Lung (tissue), 12 donors: ENCODE results near the gene DNAJC5G. TPM values are rescaled to one million over a fixed set of nuclear protein-coding genes. Genes with fewer than 3 reads are reported as not detected.

Source experiments
- ATAC-seq: fragments of 200-7000 bp; cut with Tn5 transposase; one replicate; pipeline ENCODE4 v1.9.1; 2020; ENCODE audit warnings: moderate number of reproducible peaks; ENCODE audit not compliant: insufficient read depth, low FRiP score
- DNase-seq, 3 donors: peaks; one replicate each; pipeline ENCODE4 v3.0.0-alpha.2; 2013 to 2017
- H3K27ac ChIP-seq, 2 donors: one replicate each; pipeline ENCODE4 v1.5.1; 2013; ENCODE audit warnings: mild to moderate bottlenecking in 2 of 2, moderate library complexity in 2 of 2, control low read depth in 1 of 2, inconsistent platforms in 1 of 2, low read depth in 1 of 2, low read length in 1 of 2
- H3K27me3 ChIP-seq, 3 donors: one replicate each; pipeline ENCODE4 v1.5.1; 2013; ENCODE audit warnings: low read length in 2 of 3; ENCODE audit not compliant: control insufficient read depth in 3 of 3, insufficient read depth in 3 of 3
- H3K36me3 ChIP-seq, 4 donors: one replicate each; pipeline ENCODE4 v1.5.1; 2013; ENCODE audit warnings: low read length in 4 of 4, mild to moderate bottlenecking in 1 of 4, moderate library complexity in 1 of 4; ENCODE audit not compliant: control insufficient read depth in 4 of 4, insufficient read depth in 4 of 4
- H3K4me1 ChIP-seq, 5 donors: one replicate each; pipeline ENCODE4 v1.5.1; 2013; ENCODE audit warnings: low read length in 5 of 5, mild to moderate bottlenecking in 2 of 5, moderate library complexity in 1 of 5; ENCODE audit not compliant: control insufficient read depth in 5 of 5, insufficient read depth in 5 of 5
- H3K4me3 ChIP-seq: one replicate; pipeline ENCODE4 v1.5.1; 2013; ENCODE audit warnings: mild to moderate bottlenecking, control low read depth, moderate library complexity
- H3K9ac ChIP-seq, 2 donors: one replicate each; pipeline ENCODE4 v1.5.1; 2013; ENCODE audit warnings: low read length in 2 of 2, control low read depth in 1 of 2; ENCODE audit not compliant: insufficient read depth in 1 of 2
- H3K9me3 ChIP-seq, 4 donors: one replicate each; pipeline ENCODE4 v1.5.1; 2013; ENCODE audit warnings: low read length in 3 of 4, mild to moderate bottlenecking in 1 of 4, moderate library complexity in 1 of 4; ENCODE audit not compliant: control insufficient read depth in 4 of 4, insufficient read depth in 3 of 4
- CTCF ChIP-seq: IDR thresholded peaks from 2 replicates; pipeline ENCODE4 v1.5.1; 2012; ENCODE audit warnings: mild to moderate bottlenecking; ENCODE audit errors: control extremely low read depth, extremely low read depth
- WGBS, 2 donors: extraction: QIAGEN DNeasy Blood & Tissue Kit; methylation state at CpG; one replicate each; pipeline ENCODE4 v1.1.7; 2013; 5-methylcytosine and 5-hydroxymethylcytosine counted together
- polyA plus RNA-seq, 2 donors: library from polyadenylated mRNA; stranded (reverse); fragments of 200-250 nt; gene quantifications; one replicate each; pipeline ENCODE4 v1.2.1, GENCODE V29; 2013
- total RNA-seq, 2 donors: library from RNA; depleted of rRNA in 1 of 2; stranded (reverse); fragments of >200 nt in 1 of 2; gene quantifications; one replicate each; pipeline ENCODE4 v1.2.1, GENCODE V29; 2014 to 2021
- donor health status: control.
- donor health status: control.
- donor health status: Bipolar disorder and iron deficiency.
- donor health status: healthy.
- donor health status: DM: yes; HTN: yes; CAD: no.

Gene DNAJC5G
- total and polyA plus RNA-seq, 4 donors = not detected

DNA sequence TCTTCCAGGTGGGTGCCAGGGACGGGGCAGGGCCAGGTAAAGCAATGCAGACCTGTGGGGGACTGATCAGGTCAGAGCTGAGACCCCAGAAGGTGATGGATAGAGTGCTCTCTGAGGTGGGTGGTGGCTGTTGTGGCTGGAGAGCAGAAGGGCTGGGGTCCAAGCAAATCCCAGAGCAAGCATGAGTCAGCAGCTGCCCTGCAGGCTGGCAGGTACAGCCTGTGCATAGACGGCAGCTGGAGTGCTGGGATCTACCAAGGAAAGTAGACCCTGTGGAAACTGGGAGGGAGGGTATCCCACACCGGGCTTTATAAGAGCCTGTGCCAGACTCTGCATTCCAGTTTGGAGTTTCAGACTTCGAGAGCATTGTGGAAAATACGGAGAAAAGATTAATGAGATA, 7.7 kb downstream of the DNAJC5G start:
- H3K27me3 ChIP-seq = peaks cover 0 to 15% (median 10%) of the 10 kb centered on the region in 3 donors
- peaks cover 0 to 2% (median 0%) of the 10 kb centered on the region in 4 donors for H3K9me3 ChIP-seq
- H3K4me1 ChIP-seq = peaks cover 0 to 12% (median 0%) of the 10 kb centered on the region in 5 donors
- peak overlapping the region in 1 of 2 donors; percentile 86 for H3K27ac ChIP-seq
- no peak overlapping the region for H3K9ac ChIP-seq
- DNase-seq (no peak), ATAC-seq (no peak)
- TF ChIP-seq CTCF = no peak
- WGBS, 2 donors = 52 to 73% methylated on average over 5 of the region's 5 CpGs
- H3K36me3 ChIP-seq = no peaks in the 10 kb centered on the region
- H3K4me3 ChIP-seq = no peak overlapping the region

GRCh38 chr2:27284996-27285395, 9.8 kb downstream of the DNAJC5G start:
- H3K36me3 ChIP-seq = no peaks in the 10 kb centered on the region
- H3K9me3 ChIP-seq = peaks cover 0 to 2% (median 0%) of the 10 kb centered on the region in 4 donors
- DNase-seq (no peak), ATAC-seq (no peak)
- H3K4me1 ChIP-seq = peaks cover 0 to 12% (median 0%) of the 10 kb centered on the region in 5 donors
- WGBS, 2 donors = 91 to 95% methylated on average over 1 of the region's 1 CpG
- H3K27ac ChIP-seq = peak overlapping the region in 1 of 2 donors; percentile 86
- H3K27me3 ChIP-seq = peaks cover 0 to 15% (median 10%) of the 10 kb centered on the region in 3 donors
- no peak overlapping the region for H3K4me3 ChIP-seq
- TF ChIP-seq CTCF = no peak
- no peak overlapping the region for H3K9ac ChIP-seq

GRCh38 chr2:27285481-27285880, 10.2 kb downstream of the DNAJC5G start:
- Histone ChIP-seq H3K4me3 (no peak overlapping the region), H3K27me3 (peaks cover 0 to 15% (median 10%) of the 10 kb centered on the region in 3 donors), H3K27ac (no peak overlapping the region), H3K4me1 (peaks cover 0 to 10% (median 0%) of the 10 kb centered on the region in 5 donors), H3K9ac (no peak overlapping the region), H3K9me3 (peaks cover 0 to 2% (median 0%) of the 10 kb centered on the region in 4 donors), H3K36me3 (no peaks in the 10 kb centered on the region)
- DNase-seq (no peak), ATAC-seq (no peak)
- WGBS, 2 donors = 80 to 94% methylated on average over 6 of the region's 6 CpGs
- no peak for TF ChIP-seq CTCF

DNA sequence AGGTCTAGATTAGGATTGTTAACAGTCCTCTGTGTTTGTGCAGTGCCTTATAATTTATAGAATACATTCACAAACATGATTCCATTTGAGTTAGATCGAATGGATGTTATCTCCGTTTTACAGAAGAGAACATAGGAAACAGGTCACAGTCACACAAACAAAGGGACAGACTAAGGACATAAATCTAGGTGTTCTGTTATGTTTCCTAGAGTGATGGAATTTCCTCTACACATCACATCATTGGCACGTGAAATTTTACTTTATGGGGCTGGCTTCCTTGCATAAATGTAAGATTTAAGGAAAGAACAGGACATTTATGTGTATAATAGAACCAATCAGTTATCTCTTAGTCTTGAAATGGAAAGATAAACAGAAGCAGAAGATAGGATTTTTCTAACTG, 13.4 kb downstream of the DNAJC5G start:
- Histone ChIP-seq H3K27ac (no peak overlapping the region), H3K27me3 (peaks cover 0 to 17% (median 7%) of the 10 kb centered on the region in 3 donors), H3K9ac (no peak overlapping the region), H3K9me3 (peaks cover 0 to 2% (median 0%) of the 10 kb centered on the region in 4 donors), H3K4me1 (peaks cover 0 to 8% (median 0%) of the 10 kb centered on the region in 5 donors), H3K36me3 (no peaks in the 10 kb centered on the region), H3K4me3 (no peak overlapping the region)
- 29 to 33% methylated on average over 3 of the region's 3 CpGs for WGBS, 2 donors
- TF ChIP-seq CTCF = no peak
- ATAC-seq (no peak), DNase-seq (no peak)
